ENCODE measurements around the gene ANKH. TPM values are rescaled to one million over a fixed set of nuclear protein-coding genes. Genes with fewer than 3 reads are reported as not detected.

Gene ANKH
- total and polyA plus RNA-seq, 2 of the 13 experiments (the other 11 are each of a cell fraction or from before 2014, with no cell fraction given): 25.0 to 36.0 TPM

DNA sequence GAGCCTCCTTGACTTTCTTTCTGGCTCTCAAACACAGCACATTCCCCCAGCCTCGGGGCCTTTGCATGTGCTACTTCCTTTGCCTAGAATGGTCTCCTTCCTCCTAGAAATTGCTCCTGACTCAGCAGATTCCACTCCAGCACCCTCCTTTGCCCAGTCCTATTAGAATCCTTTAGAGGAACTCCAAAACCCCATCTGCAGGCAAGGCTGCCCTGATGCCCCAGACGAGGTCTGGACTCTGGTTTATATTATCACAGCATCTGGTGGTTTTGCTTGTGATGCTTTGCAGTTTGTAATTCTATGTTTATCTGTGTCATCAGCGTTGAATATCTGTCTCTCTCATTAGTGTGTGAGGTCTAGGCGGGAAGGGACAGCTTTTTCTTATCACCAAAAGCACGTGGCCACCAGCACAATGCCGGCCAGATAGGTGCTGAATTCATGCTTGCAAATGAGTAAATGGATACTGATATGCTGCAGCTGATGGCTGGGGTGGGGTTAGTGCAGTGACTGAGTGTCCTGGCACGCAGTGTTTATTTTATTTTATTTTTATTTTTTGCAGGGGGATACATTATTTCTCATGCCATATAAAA is 30.0 kb upstream of the ANKH start (continued):
- TF ChIP-seq MAFF (IDR thresholded peaks at IDR 0.05; ENCODE audit: low read depth, low read length): peak; percentile 89
- no peak for TF ChIP-seq CREM (IDR thresholded peaks at IDR 0.05)
- no peak for TF ChIP-seq CREM (CRISPR knock-in tag; IDR thresholded peaks at IDR 0.05)
- no peak for TF ChIP-seq ZNF280D (CRISPR knock-in tag; IDR thresholded peaks at IDR 0.05)
- TF ChIP-seq ZNF691 (CRISPR knock-in tag; IDR thresholded peaks at IDR 0.05; ENCODE audit: borderline replicate concordance, low read depth): no peak
- TF ChIP-seq KDM4B (CRISPR knock-in tag; IDR thresholded peaks at IDR 0.05): no peak
- TF ChIP-seq ISL2 (CRISPR knock-in tag; IDR thresholded peaks at IDR 0.05): 0 out of 2 replicates have a peak, but pooled peaks have one; percentile 9
- no peak for TF ChIP-seq NCOA1 (CRISPR knock-in tag; IDR thresholded peaks at IDR 0.05)
- no peak for TF ChIP-seq ZNF546 (CRISPR knock-in tag; conservative IDR thresholded peaks at IDR 0.05)
- no peak for TF ChIP-seq GMEB1 (CRISPR knock-in tag; IDR thresholded peaks at IDR 0.05; ENCODE audit: borderline replicate concordance)
- TF ChIP-seq ZFP62 (CRISPR knock-in tag; IDR thresholded peaks at IDR 0.05): no peak
